HUES6 (cell line): Measurements from ENCODE around the gene SLC8A1.
"Not testable (repeated sequence)": the region's sequence is repeated elsewhere in the genome, so short reads cannot be mapped to it uniquely, and the experiment has no call there.

Experiments
- H3K27ac ChIP-seq: 2 replicates; pipeline ENCODE4 v1.7.0; 2013; ENCODE audit warnings: low read depth, mild to moderate bottlenecking, low read length, inconsistent platforms
- H3K27me3 ChIP-seq: 2 replicates; pipeline ENCODE4 v1.6.1; 2013; ENCODE audit warnings: low read length; ENCODE audit not compliant: control insufficient read depth, insufficient read depth
- H3K36me3 ChIP-seq: 2 replicates; pipeline ENCODE4 v1.6.1; 2013; ENCODE audit warnings: low read length; ENCODE audit not compliant: control insufficient read depth, insufficient read depth
- H3K4me1 ChIP-seq: 2 replicates; pipeline ENCODE4 v1.6.1; 2013; ENCODE audit warnings: low read length; ENCODE audit not compliant: control insufficient read depth, insufficient read depth
- H3K4me3 ChIP-seq: 2 replicates; pipeline ENCODE4 v1.5.1; 2013; ENCODE audit warnings: low read depth, low read length
- H3K9ac ChIP-seq: one replicate; pipeline ENCODE4 v1.6.1; 2013; ENCODE audit warnings: mild to moderate bottlenecking, low read length
- H3K9me3 ChIP-seq: 2 replicates; pipeline ENCODE4 v1.6.1; 2013; ENCODE audit warnings: low read depth, low read length; ENCODE audit not compliant: control insufficient read depth, insufficient read depth

The SLC8A1 gene

GRCh38 chr2:40094451-40094850 lies 357.4 kb downstream of the SLC8A1 start:
- H3K4me3 ChIP-seq, result no peak overlapping the region
- H3K9ac ChIP-seq, result no peak overlapping the region
- H3K27ac ChIP-seq, result no peak overlapping the region
- no peaks in the 10 kb centered on the region for H3K36me3 ChIP-seq
- H3K4me1 ChIP-seq, result no peaks in the 10 kb centered on the region; the same call in 1 of the 2 replicates
- H3K27me3 ChIP-seq, result no peaks in the 10 kb centered on the region
- H3K9me3 ChIP-seq, result no peaks in the 10 kb centered on the region

GRCh38 chr2:40093021-40093675 lies 358.7 kb downstream of the SLC8A1 start:
- Histone ChIP-seq H3K9ac (no peak overlapping the region), H3K36me3 (no peaks in the 10 kb centered on the region), H3K9me3 (no peaks in the 10 kb centered on the region), H3K27ac (no peak overlapping the region), H3K4me3 (no peak overlapping the region), H3K27me3 (no peaks in the 10 kb centered on the region), H3K4me1 (no peaks in the 10 kb centered on the region; the same call in 1 of the 2 replicates)

- Histone ChIP-seq H3K4me1 (no peaks in the 10 kb centered on the region; the same call in 1 of the 2 replicates), H3K27me3 (no peaks in the 10 kb centered on the region), H3K9ac (no peak overlapping the region), H3K9me3 (no peaks in the 10 kb centered on the region), H3K4me3 (no peak overlapping the region), H3K27ac (no peak overlapping the region), H3K36me3 (no peaks in the 10 kb centered on the region)
Observed at GRCh38 chr2:40090044-40090443, 361.8 kb downstream of the SLC8A1 start.

GRCh38 chr2:40087927-40088326 lies 364.0 kb downstream of the SLC8A1 start:
- Histone ChIP-seq H3K4me3 (no peak overlapping the region), H3K9me3 (no peaks in the 10 kb centered on the region), H3K27me3 (no peaks in the 10 kb centered on the region), H3K4me1 (no peaks in the 10 kb centered on the region), H3K9ac (no peak overlapping the region), H3K27ac (no peak overlapping the region), H3K36me3 (no peaks in the 10 kb centered on the region)

- H3K9ac ChIP-seq, result no peak overlapping the region
- no peak overlapping the region for H3K27ac ChIP-seq
- no peaks in the 10 kb centered on the region for H3K4me1 ChIP-seq
- no peak overlapping the region for H3K4me3 ChIP-seq
- no peaks in the 10 kb centered on the region for H3K9me3 ChIP-seq
- no peaks in the 10 kb centered on the region for H3K27me3 ChIP-seq
- no peaks in the 10 kb centered on the region for H3K36me3 ChIP-seq
Observed at GRCh38 chr2:40087434-40087833, 364.5 kb downstream of the SLC8A1 start.

- Histone ChIP-seq H3K9ac (no peak overlapping the region), H3K9me3 (no peaks in the 10 kb centered on the region), H3K4me3 (no peak overlapping the region), H3K36me3 (no peaks in the 10 kb centered on the region), H3K4me1 (no peaks in the 10 kb centered on the region), H3K27ac (no peak overlapping the region), H3K27me3 (no peaks in the 10 kb centered on the region)
Observed at GRCh38 chr2:40085786-40086185, 366.1 kb downstream of the SLC8A1 start.

- not testable (repeated sequence) for H3K36me3 ChIP-seq, H3K27ac ChIP-seq, H3K4me3 ChIP-seq, H3K4me1 ChIP-seq, H3K27me3 ChIP-seq, H3K9me3 ChIP-seq, H3K9ac ChIP-seq
Observed at GRCh38 chr2:40073336-40073735, 378.6 kb downstream of the SLC8A1 start.

GRCh38 chr2:40072442-40073232 lies 379.3 kb downstream of the SLC8A1 start:
- H3K27me3 ChIP-seq, result no peaks in the 10 kb centered on the region

GRCh38 chr2:40062381-40062780 lies 389.5 kb downstream of the SLC8A1 start:
- Histone ChIP-seq H3K27me3 (no peaks in the 10 kb centered on the region), H3K36me3 (no peaks in the 10 kb centered on the region), H3K9ac (no peak overlapping the region), H3K4me1 (no peaks in the 10 kb centered on the region), H3K9me3 (0 out of 2 replicates have a peak, but pooled peaks cover 5% of the 10 kb centered on the region), H3K4me3 (no peak overlapping the region), H3K27ac (no peak overlapping the region)

More at GRCh38 chr2:40072442-40073232, 379.3 kb downstream of the SLC8A1 start:
- no peak overlapping the region for H3K27ac ChIP-seq
- no peaks in the 10 kb centered on the region for H3K4me1 ChIP-seq
- H3K4me3 ChIP-seq, result no peak overlapping the region
- H3K9ac ChIP-seq, result no peak overlapping the region
- H3K9me3 ChIP-seq, result no peaks in the 10 kb centered on the region
- H3K36me3 ChIP-seq, result no peaks in the 10 kb centered on the region

- H3K4me1 ChIP-seq, result no peaks in the 10 kb centered on the region
- H3K36me3 ChIP-seq, result no peaks in the 10 kb centered on the region
- H3K9ac ChIP-seq, result no peak overlapping the region
- no peaks in the 10 kb centered on the region for H3K27me3 ChIP-seq
- H3K9me3 ChIP-seq, result no peaks in the 10 kb centered on the region
- H3K27ac ChIP-seq, result no peak overlapping the region
- H3K4me3 ChIP-seq, result no peak overlapping the region
Observed at GRCh38 chr2:40049781-40050180, 402.1 kb downstream of the SLC8A1 start.

- no peaks in the 10 kb centered on the region for H3K9me3 ChIP-seq
- H3K4me1 ChIP-seq, result no peaks in the 10 kb centered on the region
- H3K4me3 ChIP-seq, result no peak overlapping the region
- no peaks in the 10 kb centered on the region for H3K36me3 ChIP-seq
- H3K27ac ChIP-seq, result no peak overlapping the region
- H3K9ac ChIP-seq, result no peak overlapping the region
- no peaks in the 10 kb centered on the region for H3K27me3 ChIP-seq
Observed at GRCh38 chr2:40048506-40048905, 403.4 kb downstream of the SLC8A1 start.
